HG02610 (cell line): ENCODE measurements around the gene SPAG16.
"Not testable (repeated sequence)": the region's sequence is repeated elsewhere in the genome, so short reads cannot be mapped to it uniquely, and the experiment has no call there.

ENCODE experiments used
- ATAC-seq: cut with Tn5 transposase; IDR thresholded peaks from one replicate; pipeline ENCODE4 v1.9.1; 2021; ENCODE audit warnings: mild to moderate bottlenecking, moderate library complexity; ENCODE audit not compliant: unreplicated experiment

SPAG16 gene

DNA sequence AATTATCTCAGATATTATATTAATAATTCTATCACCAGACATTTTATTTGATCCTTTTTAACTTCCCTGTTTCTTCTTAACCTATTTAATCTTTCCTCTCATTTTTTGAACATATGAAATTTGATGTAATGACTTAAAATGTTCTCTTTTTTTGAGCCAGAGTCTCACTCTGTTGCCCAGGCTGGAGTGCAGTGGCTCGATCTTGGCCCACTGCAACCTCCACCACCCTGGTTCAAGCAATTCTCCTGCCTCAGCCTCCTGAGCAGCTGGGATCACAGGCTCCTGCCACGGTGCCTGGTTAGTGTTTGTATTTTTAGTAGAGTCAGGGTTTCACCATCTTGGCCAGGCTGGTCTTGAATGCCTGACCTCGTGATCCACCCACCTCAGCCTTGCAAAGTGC is 404.6 kb downstream of the SPAG16 start:
- ATAC-seq, result not testable (repeated sequence)

DNA sequence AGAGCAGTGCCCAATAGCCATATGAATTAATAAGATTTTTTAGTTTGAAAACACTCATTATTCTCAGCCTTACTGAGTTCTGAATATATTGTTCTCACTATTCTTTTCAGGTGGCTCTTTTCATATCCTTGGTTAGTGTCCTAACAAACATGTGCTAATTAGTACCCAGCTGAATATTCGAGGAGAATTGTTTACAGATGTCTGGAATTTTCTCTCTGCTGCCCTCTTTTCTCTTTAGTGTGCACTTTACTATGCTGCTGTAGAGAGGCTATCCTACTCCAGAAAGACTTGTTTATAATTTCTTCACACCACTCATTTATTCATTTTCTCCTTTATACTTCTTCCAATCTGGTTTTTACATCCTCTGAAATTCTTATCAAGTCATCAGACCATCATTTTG is 405.3 kb downstream of the SPAG16 start:
- no peak for ATAC-seq

GRCh38 chr2:213691351-213691750 is 407.1 kb downstream of the SPAG16 start:
- no peak for ATAC-seq

- ATAC-seq, result peak; percentile 70
Measured at GRCh38 chr2:213696442-213696841, 412.2 kb downstream of the SPAG16 start.

DNA sequence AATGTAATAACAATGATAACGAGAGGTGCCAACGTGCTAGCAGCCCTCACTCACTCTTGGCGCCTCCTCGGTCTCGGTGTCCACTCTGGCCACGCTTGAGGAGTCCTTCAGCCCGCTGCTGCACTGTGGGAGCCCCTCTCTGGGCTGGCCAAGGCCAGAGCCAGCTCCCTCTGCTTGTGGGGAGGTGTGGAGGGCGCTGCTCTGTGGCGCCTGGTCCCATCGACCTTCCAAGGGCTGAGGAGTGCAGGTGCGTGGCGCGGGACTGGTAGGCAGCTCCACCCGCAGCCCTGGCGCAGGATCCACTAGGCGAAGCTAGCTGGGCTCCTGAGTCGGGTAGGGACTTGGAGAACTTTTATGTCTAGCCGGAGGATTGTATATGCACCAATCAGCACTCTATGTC is 417.1 kb downstream of the SPAG16 start:
- ATAC-seq, result not testable (repeated sequence)

- no peak for ATAC-seq
Measured at GRCh38 chr2:213703406-213704098, 419.3 kb downstream of the SPAG16 start.

- ATAC-seq, result no peak
Measured at GRCh38 chr2:213710164-213710563, 425.9 kb downstream of the SPAG16 start.

DNA sequence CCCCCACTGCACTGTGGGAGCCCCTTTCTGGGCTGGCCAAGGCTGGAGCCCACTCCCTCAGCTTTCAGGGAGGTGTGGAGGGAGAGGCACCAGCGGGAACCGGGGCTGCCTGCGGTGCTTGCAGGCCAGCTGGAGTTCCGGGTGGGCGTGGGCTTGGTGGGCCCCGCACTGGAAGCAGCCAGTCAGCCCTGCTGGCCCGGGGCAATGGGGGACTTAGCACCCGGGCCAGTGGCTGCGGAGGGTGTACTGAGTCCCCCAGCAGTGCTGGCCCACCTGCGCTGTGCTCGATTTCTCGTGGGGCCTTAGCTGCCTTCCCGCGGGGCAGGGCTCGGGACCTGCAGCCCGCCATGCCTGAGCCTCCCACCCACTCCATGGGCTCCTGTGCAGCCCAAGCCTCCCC is 434.1 kb downstream of the SPAG16 start:
- not testable (repeated sequence) for ATAC-seq

DNA sequence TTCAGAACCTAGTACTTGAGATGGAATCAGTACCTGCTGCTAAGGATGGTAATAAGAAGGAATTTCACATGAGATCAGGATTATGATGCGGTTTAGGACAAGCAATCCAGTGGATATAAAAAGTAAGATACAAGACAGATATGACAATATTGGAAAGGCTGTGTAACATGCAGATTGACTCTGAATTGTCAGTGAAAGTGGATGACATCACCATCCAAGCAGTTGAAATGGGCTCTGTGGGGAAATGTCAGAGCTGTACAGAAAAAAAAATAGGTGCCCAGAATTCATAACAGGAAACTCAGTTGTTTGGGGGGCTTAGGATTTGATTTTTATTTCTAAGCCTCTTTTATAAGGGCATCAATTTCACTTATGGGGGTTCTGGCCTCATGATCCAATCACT is 438.3 kb downstream of the SPAG16 start:
- no peak for ATAC-seq

GRCh38 chr2:213723041-213723560 is 438.8 kb downstream of the SPAG16 start:
- ATAC-seq, result no peak

DNA sequence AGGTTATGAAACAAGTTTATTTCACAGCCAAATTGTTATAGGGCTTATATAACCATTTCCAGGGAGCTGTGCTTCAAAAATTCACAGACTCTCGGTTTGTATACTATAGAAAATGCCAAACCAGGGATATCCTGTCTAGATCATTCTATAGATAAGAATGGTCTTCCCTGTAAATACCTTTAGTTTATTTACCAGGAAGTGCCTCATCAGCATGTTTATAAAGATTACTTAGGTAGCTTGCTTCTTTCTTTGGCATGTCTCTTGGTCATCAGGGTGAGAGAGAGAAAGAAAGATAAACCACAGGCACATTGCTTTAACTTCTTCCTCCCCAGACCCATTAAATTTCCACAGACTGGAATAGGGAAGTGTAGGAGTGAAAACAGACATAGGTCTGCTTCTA is 439.4 kb downstream of the SPAG16 start:
- no peak for ATAC-seq

GRCh38 chr2:213726101-213726500 is 441.8 kb downstream of the SPAG16 start:
- ATAC-seq, result no peak

DNA sequence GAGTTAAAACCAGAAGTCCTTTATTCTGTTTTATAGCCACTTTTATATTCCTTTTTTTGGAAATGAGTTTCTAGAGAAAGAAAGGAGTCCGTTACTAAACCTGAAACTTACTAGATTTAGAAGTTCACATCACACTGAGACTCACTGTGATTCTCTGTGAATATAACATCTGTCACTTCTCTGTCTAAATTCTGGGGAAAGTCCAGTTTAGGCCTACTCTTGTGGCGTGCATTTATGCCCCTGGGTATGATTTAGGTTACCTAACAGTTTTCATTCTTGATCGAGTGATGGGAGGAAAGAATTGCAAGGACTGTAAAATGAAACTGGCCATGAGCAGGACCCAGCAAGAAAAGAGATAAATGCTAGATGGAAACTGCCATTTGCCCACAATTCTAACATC is 449.6 kb downstream of the SPAG16 start:
- peak; percentile 100 for ATAC-seq

GRCh38 chr2:213740453-213740852 is 456.2 kb downstream of the SPAG16 start:
- ATAC-seq, result peak; percentile 83

- peak; percentile 76 for ATAC-seq
Measured at GRCh38 chr2:213751446-213751845, 467.2 kb downstream of the SPAG16 start.

DNA sequence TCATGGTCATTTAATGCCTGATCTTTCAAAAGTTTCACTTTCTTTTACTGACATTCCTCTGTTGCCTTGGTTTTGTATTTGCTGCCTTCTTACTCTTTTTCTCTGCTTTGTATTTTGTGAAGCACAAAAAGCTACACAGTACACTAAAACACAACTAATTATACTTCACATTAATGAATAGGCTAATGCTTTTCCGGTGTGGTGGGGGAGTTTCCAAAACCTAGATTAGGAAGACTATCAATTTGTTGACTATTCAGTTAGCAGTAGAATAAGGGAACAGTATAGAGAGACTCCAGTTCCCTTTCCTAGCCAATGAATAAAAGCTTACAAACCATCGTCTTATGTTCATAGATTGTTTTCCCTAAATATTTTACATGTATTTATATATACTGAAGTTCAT is 468.3 kb downstream of the SPAG16 start:
- ATAC-seq, result no peak

DNA sequence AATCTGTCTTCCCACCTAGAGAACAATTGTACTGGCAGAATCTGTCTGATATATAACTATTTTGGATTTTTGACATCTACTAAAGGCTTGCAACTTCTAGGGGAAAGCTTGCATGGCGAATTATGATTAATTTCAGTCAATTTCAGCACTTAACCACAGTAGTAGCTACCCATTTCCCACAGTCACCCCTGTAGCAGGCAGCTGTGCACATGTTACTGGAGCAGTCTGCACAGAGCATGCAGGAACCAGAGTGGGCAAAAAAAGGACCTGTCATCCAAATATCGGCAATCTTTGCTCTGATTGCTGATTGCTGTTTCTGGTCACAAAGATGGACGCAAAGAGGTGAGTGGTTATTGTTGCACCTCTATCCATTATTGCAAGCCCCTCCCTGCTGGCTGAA is 473.3 kb downstream of the SPAG16 start:
- ATAC-seq, result no peak

GRCh38 chr2:213763354-213763753 is 479.1 kb downstream of the SPAG16 start:
- ATAC-seq, result no peak

DNA sequence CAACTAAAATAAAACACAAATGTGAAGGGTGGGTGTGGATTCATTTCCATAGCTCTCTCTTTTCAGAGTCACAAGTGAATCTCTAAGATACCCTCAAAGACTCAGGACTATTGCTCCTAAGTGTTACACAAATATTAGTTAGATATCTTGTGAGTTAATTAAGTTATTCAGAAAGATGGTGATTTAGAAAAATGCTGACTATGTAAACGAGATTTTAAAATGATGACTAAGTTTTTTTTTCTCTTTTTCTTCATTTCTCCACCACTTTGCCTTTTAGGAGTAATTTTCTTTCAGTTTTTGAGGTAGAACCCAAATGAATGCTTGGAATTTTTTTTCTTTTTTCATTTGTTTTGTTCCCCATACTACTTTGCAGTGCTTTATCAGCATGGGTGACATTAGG is 479.7 kb downstream of the SPAG16 start:
- no peak for ATAC-seq

DNA sequence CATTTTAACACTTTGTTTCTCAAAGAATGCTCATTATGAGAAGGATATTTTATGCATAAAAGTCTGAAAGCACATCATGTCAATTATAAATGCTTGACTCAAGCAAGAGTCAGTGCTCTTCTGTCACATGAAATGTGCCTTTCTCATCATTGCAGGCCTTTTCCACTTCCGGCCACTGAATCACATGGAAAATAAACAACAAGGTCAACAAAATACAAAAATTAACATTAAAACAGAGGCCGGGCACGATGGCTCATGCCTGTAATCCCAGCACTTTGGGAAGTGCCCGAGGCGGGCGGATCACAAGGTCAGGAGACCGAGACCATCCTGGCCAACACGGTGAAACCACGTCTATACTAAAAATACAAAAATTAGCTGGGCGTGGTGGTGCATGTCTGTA is 480.6 kb downstream of the SPAG16 start:
- ATAC-seq, result no peak

DNA sequence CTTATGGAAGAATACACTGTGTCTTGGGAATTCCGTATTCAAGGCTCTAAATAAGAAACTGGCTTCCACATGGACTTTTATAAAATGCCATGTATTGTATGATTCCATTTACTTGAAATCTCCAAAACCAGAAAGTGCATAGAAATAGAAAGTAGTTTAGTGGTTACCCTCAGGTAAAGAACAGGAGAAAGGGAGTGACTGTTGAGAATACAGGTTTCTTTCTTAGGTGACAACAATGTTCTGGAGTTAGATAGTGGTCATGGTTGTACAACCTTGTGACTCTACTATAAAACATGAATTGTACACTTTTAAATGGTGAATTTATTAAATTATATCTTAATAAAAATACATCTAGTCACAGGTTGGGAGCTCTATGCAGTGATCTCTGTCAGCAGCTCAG is 481.8 kb downstream of the SPAG16 start:
- ATAC-seq, result peak; percentile 46

DNA sequence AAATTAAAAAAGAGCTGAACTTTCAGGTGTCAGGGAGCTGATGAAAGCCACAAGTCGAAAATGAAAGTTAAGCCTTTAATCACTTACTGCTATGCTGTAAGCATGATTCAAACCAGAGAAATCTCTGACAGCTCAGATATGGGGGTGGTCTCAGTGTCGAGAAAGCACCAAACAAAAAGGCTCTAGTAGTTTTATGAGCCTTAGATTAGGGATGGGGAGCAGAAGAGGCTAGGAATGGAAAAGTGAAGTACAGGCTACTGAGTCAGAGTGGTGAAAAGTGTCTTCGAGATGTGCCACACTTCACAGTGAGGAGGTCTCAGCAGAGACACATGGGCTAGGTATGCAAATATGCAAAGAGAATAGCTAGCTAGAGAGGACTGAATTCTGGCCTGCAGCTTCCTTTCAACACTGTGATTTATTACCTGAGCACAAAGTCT is 482.2 kb downstream of the SPAG16 start:
- peak; percentile 99 for ATAC-seq

- ATAC-seq, result peak; percentile 77
Measured at GRCh38 chr2:213787869-213788268, 503.6 kb downstream of the SPAG16 start.
